DMS79 (cell line): ENCODE measurements around the gene DSG1.
"Not testable (repeated sequence)": the region's sequence is repeated elsewhere in the genome, so short reads cannot be mapped to it uniquely, and the experiment has no call there.

ENCODE experiments used
- DNase-seq: peaks from one replicate; lab custom pipeline; 2025; lab: John Stamatoyannopoulos, UW

DSG1 gene

DNA sequence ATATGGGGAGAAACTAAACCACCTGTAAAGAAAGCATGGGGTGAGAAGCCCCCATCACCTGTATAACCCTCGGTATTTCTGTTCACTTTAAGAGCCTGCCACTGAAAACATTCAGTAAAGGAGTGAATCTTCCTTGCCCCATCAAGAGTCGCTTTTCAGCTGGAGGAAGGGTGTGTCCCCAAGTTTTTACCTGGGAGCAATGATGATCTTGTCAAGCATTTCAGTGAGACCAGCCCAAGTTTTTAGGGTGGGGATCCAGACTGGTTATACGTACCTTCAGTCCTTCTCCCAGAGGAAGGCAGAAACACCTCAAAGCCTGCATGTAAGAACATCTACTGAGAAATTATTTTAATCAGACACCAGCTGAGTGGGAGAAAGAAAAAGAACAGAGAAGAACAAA is at the start of gene DSG1:
Gene DSG1 (plus strand): TSS at position 301 of the 400 bp plus-strand sequence. CDS start 141 bp downstream, outside the sequence.
- no peak for DNase-seq

DNA sequence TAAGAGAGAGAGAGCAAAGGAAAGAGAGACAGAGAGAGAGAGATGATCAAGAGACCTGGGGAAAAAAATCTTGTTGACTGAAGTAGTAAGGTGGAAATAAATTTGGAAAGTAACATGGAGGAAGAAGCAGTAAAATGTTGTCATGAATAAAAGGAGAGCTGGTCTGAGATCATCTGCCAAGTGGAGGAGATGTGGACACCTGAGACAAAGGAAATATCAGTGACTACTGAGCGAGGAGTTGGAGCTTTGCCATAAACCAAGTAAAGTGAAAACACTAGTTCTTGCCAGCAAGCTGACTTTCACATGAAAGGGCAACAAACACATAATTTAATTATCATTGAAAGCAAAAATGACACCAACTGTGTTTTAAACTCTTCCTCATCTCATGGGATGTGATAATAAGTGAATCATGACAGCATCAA is 49.0 kb upstream of the DSG1 start:
- no peak for DNase-seq

GRCh38 chr18:31269566-31269965 is 48.4 kb upstream of the DSG1 start:
- no peak for DNase-seq

DNA sequence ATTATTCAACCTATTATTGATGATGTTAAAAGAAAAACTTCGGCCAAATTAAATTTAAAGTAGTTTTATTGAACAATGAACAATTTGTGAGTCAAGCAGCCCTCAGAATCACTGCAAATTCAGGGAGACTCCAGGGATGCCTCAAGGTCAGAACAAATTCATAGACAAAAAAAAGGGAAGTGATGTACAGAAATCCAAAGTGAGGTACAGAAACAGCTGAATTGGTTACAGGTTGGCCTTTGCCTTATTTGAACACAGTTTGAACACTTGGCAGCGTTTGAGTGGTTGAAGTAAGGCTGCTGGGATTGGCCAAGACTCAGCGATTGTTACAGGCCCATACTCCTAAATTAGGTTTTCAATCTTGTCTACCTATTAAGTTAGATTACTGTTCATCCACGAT is 47.4 kb upstream of the DSG1 start:
- no peak for DNase-seq

DNA sequence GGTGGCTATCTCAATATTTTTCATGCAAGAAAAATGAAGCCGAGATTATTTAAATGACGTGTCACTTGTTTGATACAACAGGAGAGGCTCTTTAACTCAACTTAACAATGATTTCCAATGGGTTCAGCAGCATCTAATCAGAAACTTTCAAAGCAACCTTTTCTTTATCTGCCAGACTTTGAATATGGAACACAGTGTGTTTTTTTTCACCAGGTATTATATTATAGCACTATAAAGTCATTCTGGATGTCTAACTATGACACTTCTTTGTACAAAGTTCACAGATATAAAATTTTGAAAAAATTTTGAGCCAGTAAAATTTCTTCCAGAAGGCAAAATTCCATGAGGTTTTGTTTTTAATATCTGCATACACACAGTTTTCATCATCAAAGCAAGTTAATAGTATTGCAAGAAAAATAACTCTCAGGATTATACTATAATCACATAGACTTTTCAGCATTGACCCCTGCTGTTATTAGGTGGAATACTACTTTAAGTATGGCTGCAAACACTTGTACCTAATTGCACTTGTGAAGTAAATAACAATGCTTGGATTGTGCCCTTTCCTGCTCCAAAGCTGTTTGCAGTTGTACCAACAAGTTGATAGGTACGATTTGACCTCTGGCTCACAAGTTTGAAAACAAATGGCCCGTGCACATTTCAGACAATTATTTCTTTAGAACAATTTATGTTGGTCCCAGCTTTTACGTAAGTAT is 44.0 kb upstream of the DSG1 start:
- no peak for DNase-seq

DNA sequence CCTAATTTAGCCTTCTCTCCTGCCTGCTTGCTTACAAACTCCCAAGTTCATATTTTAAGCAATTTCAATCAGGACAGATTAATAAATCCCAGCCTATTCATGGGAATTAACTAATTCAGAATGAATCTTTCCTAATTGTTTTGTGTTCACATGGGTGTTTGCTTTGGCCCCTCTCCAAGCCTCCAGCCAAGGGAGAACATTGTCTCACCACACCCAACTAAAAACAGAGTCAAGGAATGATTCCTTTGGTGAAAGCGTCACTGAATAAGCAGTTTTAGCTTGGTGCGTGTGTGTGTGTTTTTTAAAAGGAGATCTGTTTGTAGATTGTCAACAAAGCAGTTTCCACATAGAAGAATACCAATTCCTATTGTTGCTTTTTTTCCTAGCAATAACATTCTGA is 43.0 kb upstream of the DSG1 start:
- DNase-seq: no peak

GRCh38 chr18:31275722-31276463 is 42.1 kb upstream of the DSG1 start:
- DNase-seq: no peak

DNA sequence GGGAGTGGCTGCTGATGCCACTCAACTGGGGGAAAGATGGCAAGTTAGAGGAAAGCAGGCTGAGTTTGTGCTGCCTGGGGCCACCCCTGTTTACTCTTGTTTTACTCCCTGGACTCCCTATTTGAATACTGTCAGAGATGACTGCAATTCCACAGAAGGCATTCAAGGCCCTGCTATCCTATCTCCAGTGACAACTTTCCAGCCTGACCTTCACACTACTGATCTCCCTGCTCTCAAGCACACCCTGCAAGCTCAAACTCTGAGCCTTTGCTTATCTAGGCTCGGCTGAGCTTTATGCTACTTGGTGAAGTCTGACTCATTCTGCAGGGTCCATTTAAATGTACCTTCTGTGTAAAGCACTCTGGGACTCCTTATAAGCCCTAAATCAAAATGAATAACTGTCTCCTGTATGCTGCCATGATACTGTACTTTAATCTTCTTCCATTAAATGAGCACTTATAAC is 39.3 kb upstream of the DSG1 start:
- no peak for DNase-seq

DNA sequence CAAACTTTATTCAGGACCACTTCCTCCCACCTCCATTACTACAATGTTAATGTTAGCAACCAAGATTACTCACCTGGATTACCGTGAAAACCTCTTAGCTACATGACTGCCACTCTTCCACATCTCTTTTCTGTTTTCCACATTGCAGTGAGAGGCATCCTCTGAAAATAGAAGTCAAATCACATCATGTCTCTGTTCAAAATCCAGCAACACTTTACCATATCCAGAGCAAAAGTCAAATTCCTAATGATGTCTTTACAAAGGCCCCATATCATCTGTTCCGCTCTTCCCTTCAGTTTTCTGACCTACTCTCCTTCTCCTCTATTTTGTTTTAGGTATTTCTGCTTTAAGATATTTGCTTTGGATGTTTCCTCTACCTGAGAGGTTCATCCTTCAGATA is 37.5 kb upstream of the DSG1 start:
- DNase-seq: no peak

DNA sequence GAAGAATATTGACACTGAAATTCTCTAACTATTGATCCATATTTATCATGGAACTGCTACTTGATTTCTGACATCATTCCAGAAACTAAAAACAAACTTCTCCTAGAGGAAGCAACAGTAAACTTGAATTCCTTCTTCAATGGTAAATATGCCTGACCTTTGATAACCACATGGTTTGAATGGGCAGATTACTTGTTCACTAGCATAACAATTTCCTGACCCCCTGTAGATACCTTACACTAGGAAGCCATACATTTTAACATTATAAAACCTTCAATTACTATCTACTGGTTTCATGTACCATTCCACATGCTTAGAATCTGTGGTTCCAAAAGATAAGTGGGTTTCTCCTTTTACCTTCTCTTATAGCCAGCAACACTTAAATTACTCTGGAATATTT is 36.5 kb upstream of the DSG1 start:
- no peak for DNase-seq

- not testable (repeated sequence) for DNase-seq
Observed at GRCh38 chr18:31289446-31289845, 28.5 kb upstream of the DSG1 start.

GRCh38 chr18:31291688-31292087 is 26.3 kb upstream of the DSG1 start:
- DNase-seq: no peak

DNA sequence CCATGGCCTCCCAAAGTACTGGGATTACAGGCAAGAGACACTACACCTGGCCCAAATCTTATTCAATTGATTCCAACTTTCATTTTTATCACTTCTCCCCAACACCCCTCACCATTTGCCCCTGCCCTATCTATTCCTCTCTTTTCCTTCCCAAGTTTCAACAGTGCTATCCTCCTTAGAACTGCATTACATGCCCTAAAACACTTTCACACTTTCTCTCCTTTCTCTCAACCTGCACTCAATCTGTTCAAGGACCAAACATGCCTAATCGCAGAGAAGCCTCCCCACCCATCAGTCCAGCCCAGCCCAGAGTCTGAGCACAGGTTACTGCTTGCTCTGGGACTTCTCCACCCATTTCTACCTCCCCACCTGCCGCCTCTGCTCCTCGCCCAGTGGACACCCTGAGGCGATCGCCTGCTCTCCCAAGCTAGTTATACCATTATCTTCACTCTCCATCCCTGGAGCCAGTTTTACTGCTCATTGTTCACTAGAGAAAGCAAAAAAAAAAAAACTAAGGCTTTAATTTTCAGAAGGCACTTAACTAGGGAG is 23.7 kb upstream of the DSG1 start:
- no peak for DNase-seq

DNA sequence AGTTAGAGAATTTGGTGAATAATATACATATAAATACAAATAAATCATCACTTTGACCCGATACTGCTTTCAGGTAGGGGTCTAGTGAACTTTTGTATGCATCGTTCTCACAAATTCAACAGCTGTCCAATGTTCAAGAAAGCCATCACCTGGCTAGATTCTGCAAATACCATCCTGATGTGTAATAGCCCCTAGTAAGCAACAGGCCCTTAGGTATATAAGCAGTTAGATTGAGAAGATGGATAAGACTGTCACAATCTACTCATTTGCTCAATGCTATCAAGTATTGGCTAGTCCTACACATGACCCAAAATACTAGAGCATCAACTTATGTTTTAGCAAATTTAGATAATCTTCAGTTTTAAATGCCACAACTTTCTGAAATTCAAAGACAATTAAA is 20.7 kb upstream of the DSG1 start:
- no peak for DNase-seq

GRCh38 chr18:31301201-31301655 is 16.7 kb upstream of the DSG1 start:
- DNase-seq: no peak

- DNase-seq: no peak
Observed at GRCh38 chr18:31302991-31303390, 15.0 kb upstream of the DSG1 start.

GRCh38 chr18:31303771-31304170 is 14.2 kb upstream of the DSG1 start:
- DNase-seq: no peak

GRCh38 chr18:31309115-31309514 is 8.8 kb upstream of the DSG1 start:
- no peak for DNase-seq

DNA sequence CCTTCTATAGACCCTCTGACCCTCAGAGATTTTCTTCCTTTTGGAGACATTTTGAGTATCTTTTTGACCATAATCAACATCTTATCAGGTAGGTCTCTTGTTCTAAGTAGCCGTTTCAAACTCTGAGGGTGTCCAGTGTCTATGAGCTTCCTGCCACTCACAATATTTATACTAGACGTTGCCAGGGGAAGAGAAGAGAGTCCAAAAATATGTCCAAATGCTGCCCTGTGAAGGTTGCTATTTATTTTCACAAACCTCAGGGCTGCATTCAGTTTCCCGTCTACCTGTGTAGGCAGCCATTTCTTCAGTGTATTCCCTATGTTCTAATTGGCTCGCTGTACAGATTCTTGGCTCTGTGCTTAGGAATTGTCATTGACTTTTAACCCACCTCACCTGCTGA is 986 bp upstream of the DSG1 start:
- no peak for DNase-seq

DNA sequence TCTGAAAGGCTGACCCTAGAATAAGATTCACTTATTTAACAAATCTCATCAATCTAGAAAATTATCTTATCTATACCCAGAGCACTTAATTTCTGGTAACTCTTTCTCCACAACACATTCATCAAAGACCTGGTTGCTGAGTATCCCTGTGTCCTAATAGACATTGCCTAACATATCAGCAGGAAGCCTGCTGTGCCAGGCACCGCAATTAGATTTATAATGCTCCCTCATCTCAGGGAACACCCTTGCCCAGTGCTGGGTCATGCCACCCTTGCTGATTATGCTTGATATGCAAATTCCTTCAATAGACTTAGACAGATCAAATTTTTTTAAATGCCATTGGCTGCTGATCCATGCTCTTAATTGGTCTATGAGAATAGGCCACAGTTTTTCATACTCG is 3.8 kb downstream of the DSG1 start:
- DNase-seq: no peak

- DNase-seq: no peak
Observed at GRCh38 chr18:31325051-31325450, 7.1 kb downstream of the DSG1 start.

DNA sequence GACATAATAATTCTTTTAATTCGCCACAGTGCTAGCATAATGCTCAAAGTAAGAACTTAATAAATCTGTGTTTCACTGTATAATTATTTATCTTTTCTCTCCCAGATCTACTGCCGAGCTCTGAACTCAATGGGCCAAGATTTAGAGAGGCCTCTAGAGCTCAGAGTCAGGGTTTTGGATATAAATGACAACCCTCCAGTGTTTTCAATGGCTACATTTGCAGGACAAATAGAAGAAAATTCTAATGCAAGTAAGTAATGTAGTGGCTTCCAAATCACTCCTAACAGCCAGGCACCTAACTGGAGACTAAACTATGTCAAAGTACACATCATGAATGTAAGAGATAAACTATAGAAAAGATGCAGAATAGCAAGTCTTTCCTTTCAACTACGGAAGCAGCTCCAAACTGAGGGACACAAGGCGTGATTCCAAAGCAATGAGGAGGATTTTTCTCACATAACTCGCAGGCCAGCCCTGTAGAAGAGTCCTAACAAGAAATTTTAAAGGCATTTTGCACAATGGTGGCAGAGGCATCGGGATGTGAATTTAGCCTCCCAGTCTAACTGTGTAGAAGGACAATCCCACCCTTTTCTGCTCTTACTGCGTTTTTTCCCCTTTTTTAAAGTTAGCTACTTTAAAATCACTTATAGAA is 12.0 kb downstream of the DSG1 start:
- DNase-seq: no peak

DNA sequence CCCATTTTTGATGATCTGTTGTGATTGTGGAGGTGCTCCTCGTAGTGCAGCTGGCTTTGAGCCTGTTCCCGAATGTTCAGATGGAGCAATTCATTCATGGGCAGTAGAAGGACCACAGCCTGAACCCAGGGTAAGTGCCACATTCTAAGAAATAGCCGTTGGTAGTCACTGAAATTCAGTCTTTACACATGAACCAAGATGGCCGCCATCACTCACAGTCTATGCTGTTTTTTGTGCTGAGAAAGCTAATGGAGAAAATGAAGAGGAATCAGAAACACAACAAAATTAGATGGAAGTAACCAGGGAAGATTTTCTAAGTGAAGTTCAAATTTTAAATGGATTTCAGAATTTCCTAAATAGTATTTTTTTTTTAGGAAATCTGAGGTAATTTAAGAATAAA is 25.5 kb downstream of the DSG1 start:
- DNase-seq: no peak
